ENCODE data around the gene HDAC1.
A peak's percentile ranks its signal among the peaks of the same experiment; 100 is the strongest.
"Not testable (repeated sequence)": the region's sequence is repeated elsewhere in the genome, so short reads cannot be mapped to it uniquely, and the experiment has no call there.

HDAC1 gene

GRCh38 chr1:32351399-32352238 is 59.7 kb downstream of the HDAC1 start:
- DNase-seq: peak; percentile 83 to 84

GRCh38 chr1:32352239-32352745 is 60.4 kb downstream of the HDAC1 start:
- DNase-seq: no peak

DNA sequence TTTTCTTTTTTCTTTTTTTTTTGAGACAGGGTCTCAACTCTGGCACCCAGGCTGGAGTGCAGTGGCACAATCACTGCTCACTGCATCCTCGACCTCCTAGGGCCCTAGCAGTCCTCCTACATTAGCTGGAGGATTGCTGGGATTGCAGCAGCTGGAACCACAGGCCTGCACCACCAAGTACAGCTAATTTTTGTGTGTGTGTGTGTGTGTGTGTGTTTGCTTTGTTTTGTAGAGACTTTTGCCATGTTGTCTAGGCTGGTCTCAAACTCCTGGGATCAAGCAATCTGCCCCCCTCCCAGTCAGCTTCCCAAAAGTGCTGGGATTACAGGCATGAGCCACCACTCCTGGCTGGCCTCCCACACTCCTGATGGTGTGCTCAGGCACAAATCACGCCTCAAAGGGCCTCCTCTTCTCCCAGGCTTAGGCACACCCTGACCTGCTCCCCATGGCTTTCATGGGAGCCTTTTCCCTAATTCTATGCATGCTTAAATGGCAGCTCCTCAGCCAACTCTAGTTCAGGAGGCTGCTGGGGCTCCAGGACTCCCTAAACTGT is 61.0 kb downstream of the HDAC1 start:
- no peak for DNase-seq

- DNase-seq: no peak
Measured at GRCh38 chr1:32353431-32353830, 61.5 kb downstream of the HDAC1 start.

DNA sequence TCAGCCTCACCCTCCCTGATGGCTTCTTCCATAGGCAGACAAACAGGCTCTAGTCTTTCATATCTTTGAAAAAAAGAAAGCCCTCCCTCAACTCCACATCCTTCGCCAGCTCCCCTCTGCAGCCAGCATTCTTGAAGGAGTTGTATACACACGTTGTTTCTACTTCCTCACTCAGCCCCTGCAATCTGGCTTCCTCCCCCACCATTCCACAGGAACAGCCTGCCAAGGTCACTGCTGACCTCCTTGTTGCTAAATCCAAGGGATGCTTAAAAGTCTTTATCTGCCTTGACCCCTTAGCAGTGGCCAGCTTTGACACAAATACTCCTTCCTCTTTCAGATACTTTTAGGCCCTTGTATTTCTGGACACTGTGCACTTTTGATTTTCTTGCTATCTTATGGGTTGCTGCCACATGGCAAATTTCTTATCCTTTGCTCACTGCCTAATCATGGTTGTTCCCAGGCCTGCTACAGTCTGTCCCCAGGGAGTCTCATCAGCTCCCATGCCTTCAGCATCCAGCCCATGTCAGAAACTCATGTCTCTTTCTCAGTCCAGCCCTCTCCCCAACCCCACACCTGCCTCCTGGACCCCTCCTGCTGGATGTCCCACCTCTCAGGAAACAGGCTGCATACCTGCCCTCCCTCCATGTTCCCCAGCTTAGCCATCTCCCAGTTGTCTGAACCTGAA is 62.1 kb downstream of the HDAC1 start:
- no peak for DNase-seq

- DNase-seq: not testable (repeated sequence)
Measured at GRCh38 chr1:32355778-32356177, 63.9 kb downstream of the HDAC1 start.

DNA sequence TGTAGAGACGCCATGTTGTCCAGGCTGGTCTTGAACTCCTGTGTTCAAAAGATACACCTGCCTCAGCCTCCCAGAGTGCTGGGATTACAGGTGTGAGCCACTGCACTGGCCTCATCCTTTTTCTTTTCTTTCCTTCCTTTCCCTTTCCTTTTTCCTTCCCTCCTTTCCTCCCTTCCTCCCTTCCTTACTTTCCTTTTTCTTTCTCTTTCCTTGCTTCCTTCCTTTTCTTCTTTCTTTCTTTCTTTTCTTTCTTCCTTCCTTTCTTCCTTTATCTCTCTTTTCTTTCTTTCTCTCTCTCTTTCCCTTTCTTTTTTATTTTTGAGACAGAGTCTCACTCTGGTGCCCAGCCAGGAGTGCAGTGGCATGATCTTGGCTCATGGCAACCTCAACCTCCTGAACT is 64.6 kb downstream of the HDAC1 start:
- DNase-seq: no peak

- DNase-seq: no peak
Measured at GRCh38 chr1:32357614-32358013, 65.7 kb downstream of the HDAC1 start.

DNA sequence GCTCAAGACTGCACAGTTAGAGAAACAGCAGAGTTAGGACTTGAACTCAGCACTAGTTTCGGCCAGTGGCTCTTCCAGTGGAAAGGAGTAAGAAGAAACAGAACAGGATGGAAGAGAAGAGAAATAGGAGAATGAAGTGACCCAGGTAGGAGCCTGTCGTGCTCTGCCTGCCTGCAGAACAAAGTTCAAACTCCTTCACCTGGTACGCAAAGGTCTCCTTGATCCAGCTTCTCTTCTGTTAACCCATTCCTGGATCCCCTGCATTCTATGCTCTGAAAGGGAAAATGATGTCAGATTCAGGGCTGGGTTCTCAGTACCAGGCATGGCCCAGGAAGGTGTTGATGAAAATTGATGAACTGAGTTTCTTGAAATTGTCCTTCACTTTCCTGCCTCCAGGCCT is 66.6 kb downstream of the HDAC1 start:
- DNase-seq: no peak

DNA sequence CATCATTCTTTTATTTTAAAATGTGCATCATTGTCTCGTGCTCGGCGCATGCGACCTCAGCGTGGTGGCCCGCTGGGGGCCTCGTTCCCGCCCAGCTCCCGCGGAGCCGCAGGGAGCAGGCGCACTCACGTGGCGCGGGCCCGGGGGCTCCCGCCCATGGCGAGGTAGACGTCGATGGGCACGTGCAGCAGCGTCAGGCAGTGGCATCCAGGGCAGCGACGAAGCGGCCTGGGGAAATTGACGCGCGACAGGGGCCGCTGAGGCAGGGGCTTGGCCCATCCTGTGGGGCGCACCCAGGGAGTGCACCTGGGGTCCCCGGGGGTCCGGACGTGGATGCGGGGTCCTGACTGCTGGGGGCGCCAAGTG is 69.4 kb downstream of the HDAC1 start:
- DNase-seq: no peak

GRCh38 chr1:32361674-32362473 is 70.0 kb downstream of the HDAC1 start:
- DNase-seq: no peak

GRCh38 chr1:32362474-32363313 is 70.8 kb downstream of the HDAC1 start, which contains the start of the genes FAM229A and TSSK3:
FAM229A (minus strand) TSS chr1:32362485; CDS start chr1:32362091, 394 bp downstream.
TSSK3 (plus strand) TSS chr1:32362539; CDS start chr1:32362702, 163 bp downstream.
- no peak for DNase-seq

- no peak for DNase-seq
Measured at GRCh38 chr1:32363713-32364112, 71.8 kb downstream of the HDAC1 start.

DNA sequence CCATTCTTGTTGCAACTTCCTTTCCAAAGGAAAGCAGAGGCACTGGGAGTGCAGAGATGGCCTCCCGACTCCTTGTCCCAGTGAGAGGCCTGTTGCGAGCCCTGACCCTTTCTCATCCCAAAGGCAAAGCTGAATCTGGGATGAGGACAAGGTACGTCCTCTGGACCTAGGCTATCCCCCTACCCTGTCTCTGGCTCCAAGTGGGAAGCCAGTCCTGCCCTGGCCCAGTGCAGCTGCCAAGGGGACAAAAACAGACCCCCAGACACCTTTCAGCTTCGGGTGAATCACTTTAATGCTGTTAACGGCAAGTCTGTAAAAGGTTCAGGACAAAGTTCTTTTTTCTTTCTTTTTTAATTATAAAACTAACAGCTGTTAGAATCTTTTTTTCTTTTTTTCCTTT is 73.0 kb downstream of the HDAC1 start:
- DNase-seq: no peak

- no peak for DNase-seq
Measured at GRCh38 chr1:32365445-32365844, 73.6 kb downstream of the HDAC1 start.

- no peak for DNase-seq
Measured at GRCh38 chr1:32367912-32368635, 76.2 kb downstream of the HDAC1 start.

GRCh38 chr1:32372149-32372756 is 80.4 kb downstream of the HDAC1 start:
- DNase-seq: no peak

DNA sequence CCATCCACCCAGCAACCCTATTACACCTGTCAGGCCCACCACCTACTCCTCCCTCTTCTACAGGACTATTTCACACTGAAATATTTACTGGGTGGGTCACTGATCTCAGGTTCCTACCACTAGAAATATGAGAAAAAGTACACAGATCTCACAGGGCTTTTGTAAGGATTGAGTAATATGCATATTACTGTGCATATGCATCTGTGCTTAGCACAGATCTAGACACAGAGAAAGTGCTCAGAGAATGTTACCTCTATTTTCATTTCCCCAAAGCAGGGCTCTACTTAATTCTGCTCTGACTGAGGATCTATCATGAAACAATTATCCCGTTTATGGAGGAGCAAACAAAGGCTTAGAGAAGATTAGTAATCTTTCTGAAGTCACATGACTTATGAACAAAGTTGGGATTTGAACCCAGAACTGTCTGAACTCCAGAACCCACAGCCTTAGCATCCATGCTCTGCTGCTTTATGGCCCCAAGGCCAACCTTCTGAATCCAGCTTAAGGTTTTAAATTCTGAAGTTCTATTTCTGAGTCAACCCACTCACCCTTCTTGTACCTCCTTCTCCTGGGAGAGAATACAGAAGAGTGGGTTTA is 82.2 kb downstream of the HDAC1 start:
- no peak for DNase-seq

- no peak for DNase-seq
Measured at GRCh38 chr1:32376199-32376598, 84.3 kb downstream of the HDAC1 start.

- no peak for DNase-seq
Measured at GRCh38 chr1:32377541-32378220, 85.8 kb downstream of the HDAC1 start.

Measured in stimulated activated CD4-positive, alpha-beta T cell treated with anti-CD3 and anti-CD28 coated beads, Interleukin-2, amount 100 ng/mL, for 48 hours (primary cell).